Measurements from ENCODE around the gene NRXN3.

The NRXN3 gene

DNA sequence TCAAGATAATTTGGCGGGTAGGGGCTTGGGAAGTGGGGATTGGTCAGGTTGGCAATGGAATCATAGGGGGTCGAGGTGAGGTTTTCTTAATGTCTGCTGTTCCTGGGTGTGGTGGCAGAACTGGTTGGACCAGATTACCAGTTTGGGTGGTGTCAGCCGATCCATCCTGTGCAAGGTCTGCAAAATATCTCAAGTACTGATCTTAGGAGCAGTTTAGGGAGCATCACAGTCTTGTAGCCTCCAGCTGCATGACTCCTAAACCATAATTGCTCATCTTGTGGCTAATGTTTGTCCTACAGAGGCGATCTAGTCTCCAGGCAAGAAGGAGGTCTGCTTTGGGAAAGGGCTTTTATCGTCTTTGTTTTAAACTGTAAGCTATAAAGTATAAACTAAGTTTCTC, 1172.8 kb downstream of the NRXN3 start:
- Histone ChIP-seq H2AFZ (ENCODE audit: low read length) (no peak overlapping the region), H4K20me1 (ENCODE audit: insufficient read depth, low read length) (no peaks in the 10 kb centered on the region), H3K4me1 (ENCODE audit: insufficient read depth, low read length, severe bottlenecking) (no peaks in the 10 kb centered on the region)

DNA sequence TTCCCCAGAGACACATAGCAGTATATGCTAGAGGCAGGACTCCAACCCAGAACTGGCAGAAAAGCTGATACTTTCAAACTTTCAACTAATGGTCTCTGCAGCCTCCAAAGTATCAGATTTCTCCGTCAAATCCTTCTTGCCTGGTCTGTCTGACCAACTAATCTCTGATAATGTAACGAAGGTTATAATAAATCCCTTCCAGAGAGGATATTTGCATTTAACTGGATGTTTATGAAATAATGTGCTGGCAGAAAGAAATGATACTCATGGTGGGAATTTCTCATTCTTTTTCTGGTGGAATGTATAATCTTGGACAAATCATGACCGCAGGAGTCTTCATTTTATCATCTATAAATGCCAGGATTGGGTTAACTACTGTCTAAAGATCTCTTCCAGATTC, 1180.8 kb downstream of the NRXN3 start:
- TF ChIP-seq CTCF (IDR thresholded peaks at IDR 0.05; ENCODE audit: low read length) (no peak), EZH2 (IDR thresholded peaks at IDR 0.05; ENCODE audit: borderline replicate concordance, low read length) (no peak)
- no peak overlapping the region for H3K4me2 ChIP-seq (ENCODE audit: low read length)
- H3K4me1 ChIP-seq (ENCODE audit: insufficient read depth, low read length, severe bottlenecking): no peaks in the 10 kb centered on the region
- H3K27me3 ChIP-seq (ENCODE audit: insufficient read depth, low read length): no peaks in the 10 kb centered on the region
- no peak overlapping the region for H3K27ac ChIP-seq (ENCODE audit: low read depth, low read length, poor library complexity, severe bottlenecking)
- H3K9me2 ChIP-seq (ENCODE audit: low read depth, low read length): no peaks in the 10 kb centered on the region
- no peaks in the 10 kb centered on the region for H3F3A ChIP-seq (ENCODE audit: insufficient read depth, low read length)
- H3K9ac ChIP-seq (ENCODE audit: low read length): no peak overlapping the region
- H3K36me3 ChIP-seq (ENCODE audit: insufficient read depth, low read length): no peaks in the 10 kb centered on the region
- no peak overlapping the region for H2AFZ ChIP-seq (ENCODE audit: low read length)
- no peaks in the 10 kb centered on the region for H3K79me2 ChIP-seq (ENCODE audit: insufficient read depth, low read length)
- no peak overlapping the region for H3K4me3 ChIP-seq (ENCODE audit: low read depth, low read length, poor library complexity, severe bottlenecking)
- no peaks in the 10 kb centered on the region for H4K20me1 ChIP-seq (ENCODE audit: insufficient read depth, low read length)
- no peaks in the 10 kb centered on the region for H3K9me3 ChIP-seq (ENCODE audit: low read length)

More for the DNA sequence above, 1172.8 kb downstream of the NRXN3 start:
- H3K4me3 ChIP-seq (ENCODE audit: low read depth, low read length, poor library complexity, severe bottlenecking): no peak overlapping the region
- H3K27me3 ChIP-seq (ENCODE audit: insufficient read depth, low read length): no peaks in the 10 kb centered on the region
- H3F3A ChIP-seq (ENCODE audit: insufficient read depth, low read length): no peaks in the 10 kb centered on the region
- H3K79me2 ChIP-seq (ENCODE audit: insufficient read depth, low read length): no peaks in the 10 kb centered on the region
- H3K9ac ChIP-seq (ENCODE audit: low read length): no peak overlapping the region
- H3K36me3 ChIP-seq (ENCODE audit: insufficient read depth, low read length): no peaks in the 10 kb centered on the region
- H3K4me2 ChIP-seq (ENCODE audit: low read length): no peak overlapping the region
- no peak overlapping the region for H3K27ac ChIP-seq (ENCODE audit: low read depth, low read length, poor library complexity, severe bottlenecking)
- H3K9me3 ChIP-seq (ENCODE audit: low read length): no peaks in the 10 kb centered on the region
- TF ChIP-seq CTCF (IDR thresholded peaks at IDR 0.05; ENCODE audit: low read length) (no peak), EZH2 (IDR thresholded peaks at IDR 0.05; ENCODE audit: borderline replicate concordance, low read length) (no peak)
- H3K9me2 ChIP-seq (ENCODE audit: low read depth, low read length): no peaks in the 10 kb centered on the region

DNA sequence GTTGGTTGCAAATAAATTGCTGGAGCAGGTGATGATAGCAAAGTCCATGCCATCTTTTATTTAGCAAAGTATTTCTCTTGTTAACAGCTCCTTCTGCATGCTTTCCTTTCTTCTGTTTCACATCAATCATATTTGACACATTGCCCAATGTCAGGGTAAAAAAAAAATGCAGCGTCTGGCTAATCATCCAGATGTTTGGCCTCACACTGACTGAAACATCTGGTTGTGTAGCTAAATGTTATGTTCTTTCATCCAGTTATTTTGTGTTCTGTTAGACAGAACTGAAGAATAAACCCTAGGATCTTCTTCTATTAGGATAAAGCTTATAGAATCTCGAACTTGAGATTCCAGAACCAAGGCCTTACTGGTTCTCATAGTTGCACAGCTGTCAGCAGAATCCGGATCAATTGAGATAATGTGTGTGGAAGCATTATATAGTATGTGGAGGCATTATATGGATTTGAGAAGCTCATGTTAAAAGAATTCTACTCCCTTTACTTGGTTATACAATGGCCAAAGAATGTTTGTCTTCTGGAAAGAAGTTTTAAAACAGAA, 1182.0 kb downstream of the NRXN3 start:
- Histone ChIP-seq H3K9me2 (ENCODE audit: low read depth, low read length) (no peaks in the 10 kb centered on the region), H3K9me3 (ENCODE audit: low read length) (no peaks in the 10 kb centered on the region), H3K27me3 (ENCODE audit: insufficient read depth, low read length) (no peaks in the 10 kb centered on the region), H3F3A (ENCODE audit: insufficient read depth, low read length) (no peaks in the 10 kb centered on the region), H2AFZ (ENCODE audit: low read length) (no peak overlapping the region), H3K9ac (ENCODE audit: low read length) (no peak overlapping the region), H3K79me2 (ENCODE audit: insufficient read depth, low read length) (no peaks in the 10 kb centered on the region), H3K36me3 (ENCODE audit: insufficient read depth, low read length) (no peaks in the 10 kb centered on the region), H4K20me1 (ENCODE audit: insufficient read depth, low read length) (no peaks in the 10 kb centered on the region), H3K4me1 (ENCODE audit: insufficient read depth, low read length, severe bottlenecking) (no peaks in the 10 kb centered on the region), H3K4me2 (ENCODE audit: low read length) (no peak overlapping the region), H3K27ac (ENCODE audit: low read depth, low read length, poor library complexity, severe bottlenecking) (no peak overlapping the region), H3K4me3 (ENCODE audit: low read depth, low read length, poor library complexity, severe bottlenecking) (no peak overlapping the region)
- TF ChIP-seq EZH2 (IDR thresholded peaks at IDR 0.05; ENCODE audit: borderline replicate concordance, low read length) (no peak), CTCF (IDR thresholded peaks at IDR 0.05; ENCODE audit: low read length) (no peak)

Measured in OCI-LY1 (cell line).